ENCODE results near the gene TBC1D25. TPM values are rescaled to one million over a fixed set of nuclear protein-coding genes. Genes with fewer than 3 reads are reported as not detected.

TBC1D25 gene
- total RNA-seq, 2 experiments from 2014 or later: 26.7 to 30.5 TPM

DNA sequence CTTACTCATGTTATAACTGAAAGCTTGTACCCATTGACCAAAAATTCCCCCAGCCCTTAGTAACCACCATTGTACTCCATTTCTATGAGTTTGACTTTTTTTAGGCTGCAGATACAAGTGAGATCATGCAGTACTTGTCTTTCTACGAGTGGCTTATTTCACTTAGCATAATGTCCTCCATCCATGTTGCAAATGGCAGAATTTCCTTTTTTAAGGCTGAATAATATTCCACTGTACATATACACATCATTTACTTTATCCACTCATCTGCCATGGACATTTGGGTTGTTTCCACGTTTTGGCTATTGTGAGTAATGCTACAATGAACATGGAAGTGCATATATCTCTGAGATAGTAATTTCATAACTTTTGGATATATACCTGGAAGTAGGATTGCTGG lies 45.2 kb downstream of the TBC1D25 start:
- Mint-ChIP-seq H3K4me3 (no peak overlapping the region), H3K27ac (no peak overlapping the region), H3K27me3 (no peaks in the 10 kb centered on the region), H3K9me3 (no peaks in the 10 kb centered on the region), H3K36me3 (ENCODE audit: low read depth) (peaks cover 5% of the 10 kb centered on the region), H3K4me1 (ENCODE audit: low read depth) (peaks cover 3% of the 10 kb centered on the region)
- POLR2A ChIA-PET: no interaction called here
- DNase-seq (no peak), ATAC-seq (ENCODE audit: poor library complexity) (no peak)
- Histone ChIP-seq H3K9me3 (ENCODE audit: control insufficient read depth in 1 of 2, insufficient read depth in 1 of 2, low read length in 2 of 2) (no peaks in the 10 kb centered on the region), H3K27me3 (ENCODE audit: control insufficient read depth in 1 of 2, insufficient read depth in 2 of 2, low read length in 2 of 2) (no peaks in the 10 kb centered on the region), H3K4me1 (ENCODE audit: insufficient read depth, low read length) (no peaks in the 10 kb centered on the region), H3K36me3 (ENCODE audit: insufficient read depth, low read length) (peaks cover 1% of the 10 kb centered on the region), H3K4me3 (ENCODE audit: low read length) (no peak overlapping the region), H3K27ac (ENCODE audit: low read depth in 1 of 2, low read length in 2 of 2) (no peak overlapping the region)
- intact Hi-C loops (cut with DNase I, micrococcal nuclease): no loop called here
- CTCF ChIA-PET: no interaction called here
- TF ChIP-seq, protein P1, sequence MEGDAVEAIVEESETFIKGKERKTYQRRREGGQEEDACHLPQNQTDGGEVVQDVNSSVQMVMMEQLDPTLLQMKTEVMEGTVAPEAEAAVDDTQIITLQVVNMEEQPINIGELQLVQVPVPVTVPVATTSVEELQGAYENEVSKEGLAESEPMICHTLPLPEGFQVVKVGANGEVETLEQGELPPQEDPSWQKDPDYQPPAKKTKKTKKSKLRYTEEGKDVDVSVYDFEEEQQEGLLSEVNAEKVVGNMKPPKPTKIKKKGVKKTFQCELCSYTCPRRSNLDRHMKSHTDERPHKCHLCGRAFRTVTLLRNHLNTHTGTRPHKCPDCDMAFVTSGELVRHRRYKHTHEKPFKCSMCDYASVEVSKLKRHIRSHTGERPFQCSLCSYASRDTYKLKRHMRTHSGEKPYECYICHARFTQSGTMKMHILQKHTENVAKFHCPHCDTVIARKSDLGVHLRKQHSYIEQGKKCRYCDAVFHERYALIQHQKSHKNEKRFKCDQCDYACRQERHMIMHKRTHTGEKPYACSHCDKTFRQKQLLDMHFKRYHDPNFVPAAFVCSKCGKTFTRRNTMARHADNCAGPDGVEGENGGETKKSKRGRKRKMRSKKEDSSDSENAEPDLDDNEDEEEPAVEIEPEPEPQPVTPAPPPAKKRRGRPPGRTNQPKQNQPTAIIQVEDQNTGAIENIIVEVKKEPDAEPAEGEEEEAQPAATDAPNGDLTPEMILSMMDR (IDR thresholded peaks at IDR 0.05): no peak

DNA sequence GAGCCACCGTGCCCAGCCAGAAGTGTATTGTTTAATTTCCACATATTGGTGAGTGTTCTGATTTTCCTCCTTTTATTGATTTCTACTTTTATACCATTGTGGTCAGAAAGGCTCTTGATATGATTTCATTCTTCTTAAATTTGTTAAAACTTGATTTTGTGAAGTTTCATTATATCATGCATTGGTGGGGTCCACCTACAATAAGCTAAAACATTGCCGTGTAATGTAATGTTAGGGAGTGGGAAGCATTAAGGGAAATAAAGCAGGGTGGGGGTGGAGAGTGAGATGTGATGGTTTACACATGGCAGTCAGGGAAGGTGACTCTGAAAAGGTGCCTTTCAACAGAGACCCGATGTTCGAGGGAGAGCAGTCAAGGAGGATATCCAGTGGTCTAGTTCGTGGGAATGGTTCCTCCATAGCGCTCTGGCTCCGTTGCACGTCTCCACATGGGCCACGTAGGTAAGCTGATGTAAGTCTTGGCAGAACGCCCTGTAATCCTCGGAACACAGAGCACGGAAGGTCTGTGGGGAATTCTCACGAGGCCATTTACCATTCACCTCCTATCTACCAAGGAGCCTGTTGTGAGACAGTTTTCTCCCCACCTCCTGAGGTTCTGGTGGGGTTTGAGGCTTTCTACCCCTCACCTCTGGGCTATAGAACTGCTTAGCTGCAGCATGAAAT lies 50.1 kb downstream of the TBC1D25 start:
- TF ChIP-seq, protein P1 (IDR thresholded peaks at IDR 0.05): no peak
- H3K27me3 Mint-ChIP-seq: no peaks in the 10 kb centered on the region
- CTCF ChIA-PET: no interaction called here
- no peaks in the 10 kb centered on the region for H3K36me3 Mint-ChIP-seq (ENCODE audit: low read depth)
- Histone ChIP-seq H3K27me3 (ENCODE audit: control insufficient read depth in 1 of 2, insufficient read depth in 2 of 2, low read length in 2 of 2) (no peaks in the 10 kb centered on the region), H3K36me3 (ENCODE audit: insufficient read depth, low read length) (no peaks in the 10 kb centered on the region), H3K27ac (ENCODE audit: low read depth in 1 of 2, low read length in 2 of 2) (no peak overlapping the region), H3K4me1 (ENCODE audit: insufficient read depth, low read length) (no peaks in the 10 kb centered on the region), H3K9me3 (ENCODE audit: control insufficient read depth in 1 of 2, insufficient read depth in 1 of 2, low read length in 2 of 2) (no peaks in the 10 kb centered on the region), H3K4me3 (ENCODE audit: low read length) (no peak overlapping the region)
- H3K9me3 Mint-ChIP-seq: no peaks in the 10 kb centered on the region
- POLR2A ChIA-PET: interaction anchor here (0.8 kb wide), 1 partner anchor 15 kb away, joined by 3 read pairs; the partner anchor contains the start of gene RBM3
- intact Hi-C loops (cut with DNase I, micrococcal nuclease): no loop called here
- DNase-seq (no peak), ATAC-seq (ENCODE audit: poor library complexity) (no peak)
- H3K27ac Mint-ChIP-seq: no peak overlapping the region
- H3K4me3 Mint-ChIP-seq: no peak overlapping the region
- no peaks in the 10 kb centered on the region for H3K4me1 Mint-ChIP-seq (ENCODE audit: low read depth)

DNA sequence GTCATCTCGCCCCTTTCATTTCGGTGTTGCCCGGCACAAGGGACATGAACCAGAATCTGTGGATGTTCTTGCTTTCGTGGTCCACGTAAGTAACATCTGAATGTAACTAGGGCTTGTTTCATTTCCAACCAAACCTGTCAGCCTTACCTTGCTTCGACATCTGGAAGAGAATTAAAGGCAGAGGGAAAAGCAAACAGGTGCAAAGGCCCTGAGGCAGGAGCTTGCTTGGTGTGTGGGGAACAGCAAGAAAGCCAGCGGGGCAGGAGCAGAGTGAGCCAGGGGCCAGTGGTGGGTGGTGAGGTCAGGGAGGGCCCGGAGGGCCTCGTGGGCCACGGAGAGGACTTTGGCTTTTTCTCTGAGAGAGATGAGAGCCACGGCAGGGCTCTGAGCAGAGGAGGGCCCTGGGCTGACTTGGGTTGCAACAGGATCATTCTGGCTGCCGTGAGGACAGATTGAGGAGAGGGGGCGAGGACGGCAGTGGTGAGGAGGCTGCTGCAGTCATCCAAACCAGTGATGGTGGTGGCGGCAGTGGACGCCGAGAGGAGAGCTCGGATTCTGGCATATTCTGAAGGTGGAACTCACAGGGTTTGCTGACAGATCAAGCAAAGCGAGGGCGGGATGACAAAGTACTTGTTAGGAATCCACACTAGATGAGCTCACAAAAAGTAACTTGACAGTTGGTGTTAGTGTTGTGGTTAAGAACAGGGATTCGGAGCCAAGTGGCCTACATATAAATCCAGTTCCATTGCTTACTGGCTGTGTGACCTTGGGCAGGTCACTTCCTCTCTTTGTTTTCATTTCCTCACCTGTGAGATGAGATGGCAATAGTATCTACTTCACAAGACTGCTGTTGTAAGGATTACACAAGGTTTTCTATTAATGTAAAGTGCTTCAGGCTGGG lies 50.9 kb downstream of the TBC1D25 start:
- Mint-ChIP-seq H3K4me3 (no peak overlapping the region), H3K27ac (no peak overlapping the region), H3K4me1 (ENCODE audit: low read depth) (no peaks in the 10 kb centered on the region), H3K36me3 (ENCODE audit: low read depth) (no peaks in the 10 kb centered on the region), H3K27me3 (no peaks in the 10 kb centered on the region), H3K9me3 (no peaks in the 10 kb centered on the region)
- DNase-seq (no peak), ATAC-seq (ENCODE audit: poor library complexity) (no peak)
- Histone ChIP-seq H3K36me3 (ENCODE audit: insufficient read depth, low read length) (no peaks in the 10 kb centered on the region), H3K27ac (ENCODE audit: low read depth in 1 of 2, low read length in 2 of 2) (no peak overlapping the region), H3K9me3 (ENCODE audit: control insufficient read depth in 1 of 2, insufficient read depth in 1 of 2, low read length in 2 of 2) (no peaks in the 10 kb centered on the region), H3K4me3 (ENCODE audit: low read length) (no peak overlapping the region), H3K27me3 (ENCODE audit: control insufficient read depth in 1 of 2, insufficient read depth in 2 of 2, low read length in 2 of 2) (no peaks in the 10 kb centered on the region), H3K4me1 (ENCODE audit: insufficient read depth, low read length) (no peaks in the 10 kb centered on the region)
- ChIA-PET CTCF (no interaction called here), POLR2A (interaction anchor here (0.8 kb wide), 1 partner anchor 16 kb away, joined by 3 read pairs; the partner anchor contains the start of gene RBM3)
- TF ChIP-seq, protein P1 (IDR thresholded peaks at IDR 0.05): no peak
- intact Hi-C loops (cut with DNase I, micrococcal nuclease): no loop called here

All from CD4-positive, alpha-beta T cell (primary cell).